OCI-LY3 (cell line): Measurements from ENCODE around the gene DIO3.

Experiments used
- H2AFZ ChIP-seq: fragments of 200-600, 300-600 bp; shearing (Covaris generic); 2 replicates; pipeline ENCODE4 v1.6.0; 2014; ENCODE audit warnings: antibody characterized with exemption, low read depth, low read length
- H3K27ac ChIP-seq: fragments of 200-600, 300-600 bp; sonication (generic); 2 replicates; pipeline ENCODE4 v1.5.1; 2014; ENCODE audit warnings: mild to moderate bottlenecking, low read length, moderate library complexity, mixed read lengths
- H3K27me3 ChIP-seq: fragments of 200-600, 300-600 bp; sonication (generic); 2 replicates; pipeline ENCODE4 v1.6.1; 2014; ENCODE audit warnings: low read depth, low read length, mixed read lengths
- H3K36me3 ChIP-seq: fragments of 200-600, 300-600 bp; sonication (generic); replicated peaks from 2 replicates; pipeline ENCODE3; 2014; ENCODE audit warnings: low read depth, low read length, mixed read lengths
- H3K4me1 ChIP-seq: fragments of 300-600, 200-600 bp; sonication (generic); 2 replicates; pipeline ENCODE4 v1.6.1; 2014; ENCODE audit warnings: low read length, mixed read lengths
- H3K4me2 ChIP-seq: fragments of 200-600, 300-600 bp; sonication (generic); 2 replicates; pipeline ENCODE4 v1.6.1; 2014; ENCODE audit warnings: low read length, mixed read lengths
- H3K4me3 ChIP-seq: fragments of 300-600, 200-600 bp; sonication (generic); 2 replicates; pipeline ENCODE4 v1.5.1; 2014; ENCODE audit warnings: antibody characterized with exemption, mild to moderate bottlenecking, low read length, moderate library complexity
- H3K79me2 ChIP-seq: fragments of 300-600, 200-600 bp; shearing (Covaris generic); 2 replicates; pipeline ENCODE4 v1.6.1; 2014; ENCODE audit warnings: mild to moderate bottlenecking, low read length, mixed read lengths
- H3K9ac ChIP-seq: fragments of 300-600, 200-600 bp; shearing (Covaris generic); 2 replicates; pipeline ENCODE4 v1.6.0; 2014; ENCODE audit warnings: mild to moderate bottlenecking, low read length, moderate library complexity
- H3K9me3 ChIP-seq: fragments of 200-600, 300-600 bp; shearing (Covaris generic); 2 replicates; pipeline ENCODE4 v1.6.1; 2014; ENCODE audit warnings: low read length, mixed read lengths; ENCODE audit not compliant: insufficient read depth
- H4K20me1 ChIP-seq: fragments of 200-600, 300-600 bp; sonication (generic); 2 replicates; pipeline ENCODE4 v1.6.1; 2016; ENCODE audit warnings: low read length, mixed read lengths; ENCODE audit not compliant: insufficient read depth
- EZH2phosphoT487 ChIP-seq: fragments of 200-600 bp; shearing (Covaris generic); IDR thresholded peaks from 2 replicates; pipeline ENCODE4 v1.6.1; 2018; ENCODE audit warnings: antibody characterized with exemption, mixed run types, low read depth
- TF ChIP-seq, protein P1 (sequence below): fragments of 200-600, 300-600 bp; sonication (generic); IDR thresholded peaks from 2 replicates; pipeline ENCODE4 v1.5.1; 2014; ENCODE audit warnings: antibody characterized with exemption, low read length, low read depth

DIO3 gene

DNA sequence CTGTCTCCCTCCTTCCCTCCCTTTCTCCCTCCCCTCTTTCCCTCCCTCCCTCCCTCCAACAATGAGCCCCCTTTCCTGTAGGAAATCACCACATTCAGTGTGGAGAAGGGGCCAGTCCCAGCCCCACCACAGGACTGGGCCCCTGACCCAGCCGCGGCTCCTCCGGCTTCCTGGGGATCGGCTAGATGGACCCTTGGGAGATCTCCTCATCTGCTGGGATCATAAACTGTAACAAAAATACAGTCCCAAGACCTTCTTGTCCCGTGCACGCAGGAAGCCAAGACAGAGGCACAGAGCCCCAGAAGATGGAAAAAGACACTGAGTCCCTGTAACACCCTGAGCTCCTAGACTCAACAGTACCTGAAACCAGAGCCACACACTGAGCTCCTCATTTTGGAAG, 23.9 kb downstream of the DIO3 start:
- no peak overlapping the region for H3K4me2 ChIP-seq

DNA sequence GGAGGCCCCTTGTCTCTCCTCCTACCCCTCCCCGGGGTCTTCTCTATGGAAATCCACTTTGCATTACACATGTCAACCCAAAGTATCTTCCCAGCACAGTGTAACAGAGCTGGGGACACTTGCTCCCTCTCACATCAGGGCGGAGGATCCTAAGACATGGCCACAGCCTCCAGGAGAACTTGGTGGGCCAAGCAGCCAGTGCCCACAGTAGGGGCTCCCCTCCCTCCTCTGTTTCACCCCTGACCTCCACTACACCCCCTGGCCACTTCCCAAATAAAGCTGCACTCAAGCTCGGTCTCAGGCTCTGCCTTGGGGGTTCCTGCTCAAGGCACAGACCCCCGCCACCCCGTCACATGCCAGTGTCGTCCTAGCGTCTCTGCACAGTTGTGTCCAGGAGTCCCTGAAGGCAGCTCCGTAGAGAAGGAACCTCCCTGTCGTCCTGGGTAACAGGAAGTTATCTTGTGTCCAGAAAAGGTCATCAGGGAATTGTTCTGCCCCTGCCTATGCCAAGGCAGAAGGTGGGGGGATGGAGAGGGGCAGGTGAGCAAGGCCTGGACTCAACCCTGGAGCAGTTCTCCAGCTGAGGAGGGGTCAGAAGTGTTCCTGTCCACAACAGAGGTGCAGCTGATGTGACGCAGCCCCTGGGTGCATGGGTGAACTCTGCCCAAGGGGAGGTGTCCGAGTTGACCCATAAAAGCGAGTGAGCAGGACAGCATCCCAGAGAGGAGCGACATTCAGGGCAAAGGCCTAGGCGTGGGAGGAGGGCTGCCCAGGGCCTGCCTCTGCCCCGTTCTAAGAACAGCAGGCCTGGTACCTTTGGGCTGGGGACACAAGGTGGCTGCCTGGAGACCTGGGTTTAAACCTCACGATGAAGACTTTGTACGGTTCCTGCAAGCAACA, 25.5 kb downstream of the DIO3 start:
- H3K36me3 ChIP-seq: no peaks in the 10 kb centered on the region
- TF ChIP-seq EZH2phosphoT487: no peak
- TF ChIP-seq, protein P1, sequence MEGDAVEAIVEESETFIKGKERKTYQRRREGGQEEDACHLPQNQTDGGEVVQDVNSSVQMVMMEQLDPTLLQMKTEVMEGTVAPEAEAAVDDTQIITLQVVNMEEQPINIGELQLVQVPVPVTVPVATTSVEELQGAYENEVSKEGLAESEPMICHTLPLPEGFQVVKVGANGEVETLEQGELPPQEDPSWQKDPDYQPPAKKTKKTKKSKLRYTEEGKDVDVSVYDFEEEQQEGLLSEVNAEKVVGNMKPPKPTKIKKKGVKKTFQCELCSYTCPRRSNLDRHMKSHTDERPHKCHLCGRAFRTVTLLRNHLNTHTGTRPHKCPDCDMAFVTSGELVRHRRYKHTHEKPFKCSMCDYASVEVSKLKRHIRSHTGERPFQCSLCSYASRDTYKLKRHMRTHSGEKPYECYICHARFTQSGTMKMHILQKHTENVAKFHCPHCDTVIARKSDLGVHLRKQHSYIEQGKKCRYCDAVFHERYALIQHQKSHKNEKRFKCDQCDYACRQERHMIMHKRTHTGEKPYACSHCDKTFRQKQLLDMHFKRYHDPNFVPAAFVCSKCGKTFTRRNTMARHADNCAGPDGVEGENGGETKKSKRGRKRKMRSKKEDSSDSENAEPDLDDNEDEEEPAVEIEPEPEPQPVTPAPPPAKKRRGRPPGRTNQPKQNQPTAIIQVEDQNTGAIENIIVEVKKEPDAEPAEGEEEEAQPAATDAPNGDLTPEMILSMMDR: no peak
- H3K9ac ChIP-seq: no peak overlapping the region
- H3K4me3 ChIP-seq: no peak overlapping the region
- no peak overlapping the region for H2AFZ ChIP-seq
- H3K4me2 ChIP-seq: no peak overlapping the region
- H4K20me1 ChIP-seq: no peaks in the 10 kb centered on the region
- no peaks in the 10 kb centered on the region for H3K27me3 ChIP-seq
- no peaks in the 10 kb centered on the region for H3K9me3 ChIP-seq
- no peaks in the 10 kb centered on the region for H3K79me2 ChIP-seq
- no peaks in the 10 kb centered on the region for H3K4me1 ChIP-seq
- H3K27ac ChIP-seq: no peak overlapping the region

More for the DNA sequence above, 23.9 kb downstream of the DIO3 start:
- Histone ChIP-seq H3K27ac (no peak overlapping the region), H2AFZ (no peak overlapping the region), H3K79me2 (no peaks in the 10 kb centered on the region), H3K4me1 (no peaks in the 10 kb centered on the region), H3K36me3 (no peaks in the 10 kb centered on the region), H3K27me3 (0 out of 2 replicates have a peak, but pooled peaks cover 6% of the 10 kb centered on the region), H4K20me1 (no peaks in the 10 kb centered on the region), H3K4me3 (no peak overlapping the region), H3K9me3 (no peaks in the 10 kb centered on the region), H3K9ac (no peak overlapping the region)
- TF ChIP-seq EZH2phosphoT487: no peak
- TF ChIP-seq, protein P1: no peak

DNA sequence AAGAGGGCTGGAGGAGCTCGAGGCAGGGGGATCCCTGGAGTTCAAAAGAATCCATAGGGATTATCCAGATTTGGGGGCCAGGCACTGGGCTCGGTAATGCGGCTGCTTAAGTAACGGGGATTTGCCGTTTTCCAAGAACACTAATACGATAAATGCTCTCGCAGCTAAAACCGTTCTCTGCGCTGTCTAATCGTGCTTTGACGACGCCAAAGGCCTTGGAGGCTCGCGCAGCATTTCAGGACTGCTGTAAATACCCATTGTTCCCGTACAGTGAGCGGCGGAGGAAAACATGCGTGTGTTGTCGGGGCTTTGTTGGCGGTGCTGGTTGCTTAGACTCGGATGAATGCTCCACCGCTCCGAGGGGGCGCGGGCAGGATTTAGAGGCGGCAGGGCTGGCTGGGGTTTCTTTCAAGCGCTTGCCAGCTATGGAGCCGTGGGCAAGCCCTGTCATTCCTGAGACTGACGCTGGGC, 26.2 kb downstream of the DIO3 start:
- no peaks in the 10 kb centered on the region for H3K4me1 ChIP-seq
- no peak overlapping the region for H3K4me2 ChIP-seq
- no peaks in the 10 kb centered on the region for H3K36me3 ChIP-seq
- no peak overlapping the region for H3K27ac ChIP-seq
- no peaks in the 10 kb centered on the region for H4K20me1 ChIP-seq
- H3K9ac ChIP-seq: no peak overlapping the region
- H3K79me2 ChIP-seq: no peaks in the 10 kb centered on the region
- no peak for TF ChIP-seq EZH2phosphoT487
- TF ChIP-seq, protein P1: no peak
- H2AFZ ChIP-seq: no peak overlapping the region
- H3K9me3 ChIP-seq: no peaks in the 10 kb centered on the region
- no peak overlapping the region for H3K4me3 ChIP-seq
- H3K27me3 ChIP-seq: no peaks in the 10 kb centered on the region

DNA sequence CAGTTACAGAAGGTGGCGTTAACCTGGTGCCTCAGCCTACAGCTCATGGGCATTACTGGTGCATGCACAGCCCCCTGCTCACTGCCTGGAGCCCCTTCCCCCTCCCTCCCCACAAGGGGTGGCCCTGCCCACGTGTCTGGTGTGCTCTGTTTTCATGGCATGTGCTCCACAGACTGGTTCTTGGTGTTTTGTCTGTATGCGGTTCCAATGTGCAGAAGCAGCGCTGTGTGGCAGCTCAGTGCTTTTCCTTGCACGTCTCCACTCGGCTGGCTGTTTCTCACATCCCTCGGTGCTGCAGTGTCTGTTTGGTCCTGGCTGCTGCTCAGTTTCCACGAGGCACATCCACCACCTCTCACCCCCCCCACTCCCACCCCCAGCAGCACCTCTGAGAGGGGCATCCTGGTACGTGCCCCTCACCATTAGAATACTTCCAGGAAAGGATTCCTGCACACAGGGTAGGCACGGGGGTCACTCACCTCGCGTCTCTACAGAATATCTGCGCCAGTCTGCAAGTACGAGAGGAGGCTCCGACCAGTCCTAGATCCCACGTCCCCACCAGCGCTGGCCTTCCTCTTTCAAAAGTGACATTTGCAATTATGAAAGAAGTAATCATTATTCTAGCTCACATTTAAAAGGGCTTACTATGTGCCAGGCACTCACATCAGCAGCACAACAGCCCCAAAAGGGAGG, 27.1 kb downstream of the DIO3 start:
- Histone ChIP-seq H3K9me3 (no peaks in the 10 kb centered on the region), H3K9ac (no peak overlapping the region), H3K4me1 (no peaks in the 10 kb centered on the region), H2AFZ (no peak overlapping the region), H4K20me1 (no peaks in the 10 kb centered on the region), H3K27me3 (no peaks in the 10 kb centered on the region), H3K4me2 (no peak overlapping the region), H3K79me2 (no peaks in the 10 kb centered on the region), H3K27ac (no peak overlapping the region), H3K36me3 (no peaks in the 10 kb centered on the region), H3K4me3 (no peak overlapping the region)
- no peak for TF ChIP-seq EZH2phosphoT487
- TF ChIP-seq, protein P1: no peak
